SIG-M5 (cell line): ENCODE results near the gene NUP42.
"Not testable (repeated sequence)": the region's sequence is repeated elsewhere in the genome, so short reads cannot be mapped to it uniquely, and the experiment has no call there.

Experiments
- DNase-seq: peaks from one replicate; lab custom pipeline; 2025; lab: John Stamatoyannopoulos, UW

Gene NUP42

DNA sequence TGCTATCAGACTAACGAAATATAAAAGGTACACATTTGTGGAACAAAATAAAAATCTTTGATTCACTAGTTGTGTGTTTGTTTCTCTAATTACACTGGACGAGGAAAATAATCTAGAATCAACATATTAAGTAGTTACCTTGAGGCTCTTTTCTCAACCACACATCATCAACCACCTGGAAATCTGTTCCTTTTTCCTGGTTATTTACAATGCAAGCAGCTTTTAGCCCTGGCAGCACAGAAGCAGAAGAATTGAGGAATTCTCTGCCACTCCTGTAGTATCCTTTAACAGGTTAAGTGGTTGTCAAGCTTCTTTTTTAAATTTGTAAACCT, 23.7 kb downstream of the NUP42 start:
- no peak for DNase-seq

GRCh38 chr7:23205909-23206767, 24.3 kb downstream of the NUP42 start:
- DNase-seq: no peak

DNA sequence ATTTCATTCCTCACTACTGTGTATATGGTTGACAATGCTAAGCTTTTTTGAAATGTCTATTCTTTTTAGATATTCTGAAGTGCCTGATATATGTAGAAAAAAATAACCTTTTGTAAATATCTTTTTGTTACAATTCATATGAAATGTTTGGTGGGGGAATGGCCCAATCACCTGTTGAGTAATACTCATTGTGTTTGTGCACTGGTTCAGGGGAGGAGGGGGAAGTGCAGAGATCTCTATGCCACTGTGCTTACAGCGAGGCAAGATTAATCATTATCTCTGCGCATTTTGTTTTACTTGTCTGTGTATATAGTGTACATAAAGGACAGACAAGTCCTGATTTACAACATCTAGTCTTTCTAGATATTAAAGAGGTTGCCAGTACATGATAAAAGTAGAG, 25.2 kb downstream of the NUP42 start:
- DNase-seq: no peak

DNA sequence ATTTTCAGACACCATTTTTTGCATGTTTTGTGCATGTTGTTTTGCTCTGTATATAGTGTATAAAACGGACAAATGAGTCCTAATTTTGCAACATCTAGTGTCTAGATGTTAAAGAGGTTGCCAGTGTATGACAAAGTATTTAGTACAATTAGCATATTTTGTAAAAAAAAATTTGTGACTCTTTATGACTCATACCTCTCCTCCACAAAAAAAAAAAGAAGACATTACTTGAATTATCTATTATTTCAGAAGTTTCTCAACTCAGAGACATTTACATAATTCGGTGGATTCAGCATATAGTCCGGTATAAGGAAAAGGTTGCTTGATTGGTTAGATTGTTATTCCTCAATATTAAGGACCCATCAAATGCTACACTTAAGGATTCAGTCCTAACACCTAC, 26.0 kb downstream of the NUP42 start:
- DNase-seq: no peak

- no peak for DNase-seq
Measured at GRCh38 chr7:23208316-23208715, 26.5 kb downstream of the NUP42 start.

- DNase-seq: no peak
Measured at GRCh38 chr7:23210506-23210905, 28.7 kb downstream of the NUP42 start.

GRCh38 chr7:23211589-23211988, 29.7 kb downstream of the NUP42 start:
- DNase-seq: no peak

GRCh38 chr7:23212395-23212794, 30.5 kb downstream of the NUP42 start:
- DNase-seq: no peak

DNA sequence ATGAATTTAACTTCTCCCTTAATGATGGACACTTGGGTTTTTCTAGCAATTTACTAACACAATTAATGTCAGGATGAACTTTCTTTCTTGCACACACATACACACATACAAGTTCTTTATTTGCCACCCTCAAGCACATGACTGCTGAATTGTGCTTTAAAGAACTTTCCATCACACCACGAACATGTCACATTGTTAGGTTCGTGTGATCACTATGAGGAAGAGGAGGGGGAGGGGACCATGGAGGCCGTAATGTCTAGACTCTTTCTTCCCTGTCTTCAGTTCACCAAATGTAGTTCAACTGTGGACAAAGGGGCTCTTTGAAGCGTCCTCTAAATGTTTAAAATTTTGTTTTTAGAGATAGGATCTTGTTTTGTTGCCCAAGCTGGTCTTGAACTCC, 31.0 kb downstream of the NUP42 start:
- DNase-seq: no peak

DNA sequence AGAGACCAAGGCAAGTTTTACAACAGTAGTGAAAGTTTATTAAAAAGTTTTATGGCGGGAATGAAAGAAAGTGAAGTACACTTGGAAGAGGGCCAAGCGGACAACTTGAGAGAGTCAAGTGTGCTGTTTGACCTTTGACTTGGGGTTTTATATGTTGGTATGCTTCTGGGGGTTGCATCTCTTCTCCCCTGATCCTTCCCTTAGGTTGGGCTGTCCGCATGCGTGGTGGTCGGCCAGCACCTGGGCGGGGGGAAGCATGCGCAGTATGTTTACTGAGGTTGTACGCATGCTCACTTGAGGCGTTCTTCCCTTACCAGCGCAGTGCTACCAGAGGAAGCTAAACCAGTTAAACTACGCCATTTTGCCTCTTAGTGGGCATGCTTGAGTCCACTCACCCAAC, 31.9 kb downstream of the NUP42 start:
- DNase-seq: no peak

DNA sequence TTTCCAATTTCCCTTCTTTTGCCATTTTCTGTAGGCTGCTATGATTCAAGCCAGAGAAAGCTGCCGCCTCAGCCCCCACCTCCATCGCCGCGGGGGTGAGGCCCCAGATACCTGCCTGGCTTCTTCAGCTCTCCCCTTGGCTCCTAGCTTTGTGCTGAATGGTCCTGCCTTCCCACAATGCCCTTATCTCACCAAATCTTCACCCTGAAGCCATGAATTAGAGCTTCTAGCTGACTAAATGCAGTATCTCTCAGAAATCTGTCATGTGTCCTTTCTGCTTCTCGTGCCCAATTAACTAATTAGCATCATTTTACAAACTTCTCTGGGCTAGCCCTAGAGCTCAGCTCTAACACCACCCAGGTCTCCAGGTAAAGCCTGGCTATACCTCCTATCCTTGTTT, 32.6 kb downstream of the NUP42 start:
- DNase-seq: no peak

GRCh38 chr7:23214938-23215337, 33.1 kb downstream of the NUP42 start:
- DNase-seq: no peak

DNA sequence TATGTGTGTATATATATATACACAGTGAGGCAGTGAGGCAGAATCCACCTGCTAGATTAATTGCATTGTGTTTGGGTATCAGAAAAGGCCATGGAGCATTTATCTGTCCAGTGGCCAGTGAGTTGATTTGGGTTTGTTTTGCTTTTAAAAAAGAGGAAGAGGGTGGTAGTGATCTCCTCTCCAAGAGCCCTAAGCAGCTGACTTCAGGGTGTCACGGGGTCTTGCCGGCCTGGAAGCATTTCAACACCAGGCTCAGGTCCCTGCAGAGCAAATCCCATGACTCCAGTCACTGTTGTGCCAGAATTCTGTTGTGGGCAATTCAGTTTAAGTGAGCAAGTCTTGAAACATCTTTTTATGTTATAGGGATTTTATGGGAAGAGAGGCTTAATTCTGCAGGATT, 34.2 kb downstream of the NUP42 start:
- DNase-seq: no peak

DNA sequence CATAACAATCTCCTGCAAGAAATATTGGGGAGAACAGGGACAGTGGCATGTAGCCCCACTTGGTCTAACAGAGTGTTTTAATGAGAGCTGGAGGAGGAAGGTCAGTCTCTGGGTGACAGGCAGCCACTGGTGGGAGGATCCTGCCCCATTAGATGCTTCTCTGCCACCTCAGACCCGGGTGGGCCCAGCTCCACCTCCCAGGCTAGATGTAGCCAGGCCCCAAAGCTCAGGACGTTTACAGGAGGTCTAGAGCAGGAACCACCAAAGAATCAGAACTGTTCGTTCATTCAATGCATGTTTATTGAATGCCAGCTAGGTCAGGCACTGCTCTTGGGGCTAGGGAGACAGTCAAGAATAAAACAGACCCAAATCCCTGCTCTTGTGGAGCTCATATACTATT, 36.3 kb downstream of the NUP42 start:
- no peak for DNase-seq

DNA sequence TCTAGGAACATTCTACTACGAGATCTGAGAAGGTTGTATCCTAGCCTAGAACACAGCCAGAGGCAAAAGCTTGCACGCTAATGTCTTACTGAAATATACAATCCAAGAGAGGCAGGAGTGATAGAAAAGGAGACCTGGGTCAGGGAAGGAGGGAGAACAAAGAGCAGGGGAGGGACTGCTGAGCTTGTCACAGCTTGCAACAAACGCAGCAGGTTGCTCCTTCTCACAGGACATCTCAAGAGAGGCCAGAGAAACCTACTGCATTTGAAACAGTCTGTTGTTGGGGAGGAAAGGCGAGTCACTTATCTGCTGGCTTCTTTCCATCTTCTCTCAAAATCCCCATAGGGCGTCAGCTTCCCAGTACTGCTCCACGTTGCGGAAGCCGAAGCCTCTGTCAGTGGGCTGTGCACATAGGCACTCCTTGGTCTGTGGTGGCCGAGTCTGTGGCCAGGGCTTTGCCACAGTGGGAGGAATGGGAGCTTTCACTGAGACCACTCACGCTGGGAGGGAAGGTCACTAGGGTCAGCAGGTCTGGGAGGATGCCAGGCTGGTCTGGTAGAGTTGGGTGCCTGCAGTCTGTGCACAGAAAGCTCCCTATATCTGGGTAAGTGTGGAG, 39.0 kb downstream of the NUP42 start:
- no peak for DNase-seq

DNA sequence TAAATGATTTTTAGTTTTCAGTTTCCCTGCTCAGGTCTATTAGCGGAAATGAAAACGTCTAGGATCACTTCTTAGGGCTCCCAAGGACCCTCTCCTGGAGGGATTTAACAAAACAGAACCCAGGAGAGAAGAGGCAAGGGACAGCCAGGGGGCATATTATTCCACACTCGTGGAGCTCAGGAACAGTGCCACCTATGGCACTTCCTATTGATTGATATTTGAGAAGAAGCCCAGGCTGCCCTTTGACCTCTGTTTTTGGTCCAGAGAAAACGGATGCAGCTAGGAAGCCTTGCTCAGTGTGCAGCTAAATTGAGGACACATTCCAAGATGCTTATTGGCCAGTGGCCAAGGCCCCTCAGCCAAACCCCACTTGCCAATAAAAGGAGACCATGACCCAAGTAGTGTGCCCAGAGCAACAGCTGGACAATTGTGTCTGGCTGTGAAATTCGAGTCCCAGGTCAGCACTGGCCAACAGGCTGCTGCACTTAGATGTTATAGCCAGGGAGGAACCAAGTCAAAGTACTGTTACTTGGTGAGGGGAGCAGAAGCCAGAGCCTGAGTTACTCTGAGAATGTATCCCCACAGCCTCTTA, 40.7 kb downstream of the NUP42 start:
- DNase-seq: no peak

GRCh38 chr7:23224364-23224763, 42.5 kb downstream of the NUP42 start:
- not testable (repeated sequence) for DNase-seq

GRCh38 chr7:23226844-23227450, 45.1 kb downstream of the NUP42 start:
- no peak for DNase-seq

- DNase-seq: no peak
Measured at GRCh38 chr7:23228412-23228811, 46.6 kb downstream of the NUP42 start.

GRCh38 chr7:23230641-23231101, 48.8 kb downstream of the NUP42 start:
- DNase-seq: no peak

DNA sequence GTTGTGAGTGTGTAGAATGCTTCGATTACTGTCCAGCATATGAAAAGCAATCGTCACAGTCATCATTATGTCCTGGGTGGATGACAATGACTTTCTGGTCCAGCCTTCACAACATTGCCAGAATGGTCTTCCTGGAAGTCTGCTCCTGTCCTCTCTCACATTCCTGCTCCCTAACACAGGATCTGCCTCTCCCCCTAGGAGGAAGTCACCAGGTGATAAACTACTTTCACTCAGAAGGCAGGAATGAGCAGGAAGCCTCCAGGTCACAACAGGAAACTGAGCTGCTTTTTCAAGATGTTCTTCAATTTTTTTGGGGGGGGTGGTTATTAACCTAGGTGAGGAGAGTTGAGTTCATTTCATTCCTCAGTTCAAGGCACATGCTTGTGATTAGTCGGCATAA, 51.1 kb downstream of the NUP42 start:
- DNase-seq: no peak

DNA sequence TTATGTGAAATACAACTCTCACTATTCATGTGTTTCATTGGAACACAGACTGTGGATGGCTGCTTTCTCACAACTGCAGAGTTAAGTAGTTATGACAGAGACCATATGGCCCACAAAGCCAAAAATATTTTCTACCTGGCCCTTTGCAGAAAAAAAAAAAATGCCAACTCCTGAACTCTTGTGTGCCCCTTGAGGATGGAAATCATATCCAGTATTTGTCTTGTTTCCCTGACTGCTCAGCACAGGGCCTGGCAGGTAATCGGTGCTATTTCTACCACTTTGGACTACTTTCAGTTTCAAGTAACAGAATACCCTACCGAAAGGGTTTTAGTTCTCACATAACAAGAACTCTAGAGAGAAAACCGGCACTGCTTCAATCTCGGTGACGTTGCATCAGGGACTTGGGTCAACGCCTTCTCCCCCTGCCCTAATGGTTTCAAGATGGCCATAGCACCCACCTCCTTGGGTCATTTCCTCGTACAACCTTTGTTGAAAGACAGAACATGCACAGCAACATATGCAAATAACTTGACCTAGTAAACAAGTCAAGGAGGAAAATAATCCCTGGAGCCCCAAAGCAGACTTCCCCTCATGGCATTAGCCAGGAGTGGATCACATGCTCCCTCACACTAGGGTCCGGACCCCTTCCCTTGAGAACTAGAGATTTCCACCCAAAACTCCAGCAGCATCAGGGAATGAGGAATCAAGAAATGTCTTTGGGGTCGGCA, 52.9 kb downstream of the NUP42 start:
- no peak for DNase-seq
